EL (cell line): ENCODE data around the gene PCOLCE2.

Experiments used
- DNase-seq: peaks from one replicate; pipeline ENCODE4 v3.0.0-alpha.2; 2016

The PCOLCE2 gene

DNA sequence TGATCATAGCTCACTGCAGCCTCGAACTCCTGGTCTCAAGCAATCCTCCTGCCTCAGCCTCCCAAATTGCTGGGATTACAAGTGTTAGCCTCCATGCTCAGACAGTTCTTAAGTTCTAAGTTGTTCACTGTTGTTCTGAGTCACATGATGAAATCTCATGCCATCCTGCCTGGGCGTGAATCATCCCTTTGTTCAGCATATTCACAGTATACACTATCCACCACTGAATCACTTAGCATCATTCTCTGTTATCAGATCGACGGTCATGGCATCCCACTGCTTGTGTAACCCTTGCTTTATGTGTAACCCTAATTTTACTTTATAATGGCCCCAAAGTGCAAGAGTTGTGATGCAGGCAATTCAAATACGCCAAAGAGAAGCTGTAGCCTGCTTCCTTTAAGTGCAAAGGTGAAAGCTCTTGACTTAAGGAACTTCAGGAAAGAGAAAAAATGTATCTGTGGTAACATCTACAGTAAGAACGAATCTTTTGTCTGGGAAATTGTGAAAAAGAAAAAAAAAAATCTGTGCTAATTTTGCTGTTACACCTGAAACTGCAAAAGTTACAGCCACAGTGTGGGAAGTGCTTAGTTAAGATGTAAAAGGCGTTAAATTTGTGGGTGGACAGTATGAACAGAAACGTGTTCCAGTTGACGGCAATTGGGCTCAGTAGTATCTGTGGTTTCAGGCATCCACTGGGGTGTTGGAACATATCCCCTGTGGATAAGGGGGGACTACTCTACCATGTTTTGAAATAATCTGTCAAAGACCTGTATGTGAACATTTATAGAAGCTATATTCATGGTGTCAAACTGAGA is 80.6 kb downstream of the PCOLCE2 start:
- peak; percentile 88 for DNase-seq

- DNase-seq = no peak
Observed at GRCh38 chr3:142802891-142803290, 86.0 kb downstream of the PCOLCE2 start.

DNA sequence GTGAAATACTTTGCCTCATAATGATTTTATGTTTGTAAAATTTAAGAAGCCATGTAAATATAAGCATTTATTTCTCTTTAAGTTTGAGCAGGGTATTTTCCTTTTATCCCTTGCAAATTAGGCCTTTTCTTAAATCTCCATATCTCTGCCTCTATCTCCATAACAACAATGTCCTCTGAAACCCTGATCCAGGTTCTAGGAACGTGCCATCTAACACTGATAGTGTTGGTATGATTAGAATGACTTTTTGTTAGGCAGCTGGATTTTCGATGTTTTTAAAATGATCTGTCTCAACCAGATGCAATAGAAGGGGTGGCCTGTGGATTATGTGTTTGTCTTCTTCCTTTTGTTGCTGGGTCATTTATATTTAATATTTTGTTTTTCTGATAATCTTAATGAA is 87.1 kb downstream of the PCOLCE2 start:
- DNase-seq = no peak

- DNase-seq = no peak
Observed at GRCh38 chr3:142796823-142797222, 92.1 kb downstream of the PCOLCE2 start.

DNA sequence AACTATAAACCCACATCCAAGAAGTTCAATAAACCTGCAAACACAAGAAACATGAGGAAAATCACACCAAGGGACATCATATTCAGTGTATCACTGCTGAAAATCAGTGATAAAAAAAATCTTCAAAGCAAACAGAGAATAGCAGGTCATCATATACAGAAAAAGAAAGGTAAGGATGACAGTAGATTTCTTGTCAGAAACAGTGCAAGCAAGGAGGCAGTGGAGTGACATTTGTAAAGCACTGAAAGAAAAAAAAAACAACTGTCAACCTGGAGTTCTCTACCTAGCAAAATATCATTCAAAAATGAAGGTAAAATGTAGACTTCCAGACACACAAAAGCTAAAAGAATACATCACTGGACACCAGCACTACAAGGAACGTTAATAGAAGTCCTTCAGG is 93.6 kb downstream of the PCOLCE2 start:
- no peak for DNase-seq

DNA sequence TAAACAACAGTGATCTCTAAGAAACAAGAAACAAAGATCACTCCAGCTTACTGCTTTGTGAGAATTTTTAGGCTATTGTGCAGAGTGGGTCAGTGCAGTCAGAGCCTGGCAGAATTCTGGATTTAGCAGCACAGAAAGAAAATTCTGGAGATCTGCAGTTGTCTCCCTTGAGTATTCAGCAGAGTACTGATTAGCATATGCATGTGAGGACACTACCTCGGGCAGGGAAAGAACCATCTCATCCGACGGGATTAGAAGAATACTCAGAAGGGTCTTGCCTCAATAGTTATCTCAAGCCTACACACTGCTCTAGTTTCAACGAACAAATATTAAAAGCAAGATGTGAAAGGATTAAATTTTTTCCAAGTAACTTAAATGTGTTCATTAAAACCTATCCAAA is 94.4 kb downstream of the PCOLCE2 start:
- no peak for DNase-seq

DNA sequence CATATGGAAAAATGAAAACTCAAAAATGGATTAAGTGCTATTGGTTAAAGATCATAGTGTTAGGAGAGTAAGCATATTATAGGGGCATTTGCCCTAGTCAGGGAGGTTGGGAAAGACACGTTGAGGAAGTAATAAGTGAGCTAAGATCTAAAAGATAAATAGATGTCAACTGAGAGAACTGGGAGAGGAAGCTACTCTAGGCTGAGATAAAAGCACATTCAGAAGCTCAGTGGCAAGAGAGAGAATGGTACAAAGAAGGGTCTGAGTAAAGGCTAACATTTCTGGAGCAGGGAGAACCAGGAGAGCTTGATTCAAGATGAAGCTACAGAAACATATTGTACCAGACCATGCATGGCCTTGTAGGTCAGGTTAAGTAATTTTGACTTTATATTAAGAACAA is 101.2 kb downstream of the PCOLCE2 start:
- DNase-seq = no peak

DNA sequence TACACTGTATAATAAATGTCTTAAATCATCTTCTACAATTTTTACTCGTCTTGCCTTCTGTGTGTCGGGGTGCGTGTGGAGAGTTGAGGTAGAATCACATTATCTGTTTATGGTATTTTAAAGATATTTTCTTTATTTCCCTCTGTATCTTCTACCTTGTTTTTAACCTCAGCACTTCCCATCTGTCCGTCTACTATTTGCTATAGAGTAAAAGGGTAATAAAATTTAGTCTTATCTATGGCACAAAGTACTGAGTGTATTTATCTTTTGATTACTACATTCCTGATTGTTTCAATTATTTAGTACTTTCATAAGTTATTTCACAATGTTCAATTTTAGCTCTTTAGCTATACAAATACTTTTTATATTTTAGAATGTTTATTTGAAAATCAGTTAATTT is 102.9 kb downstream of the PCOLCE2 start:
- DNase-seq = no peak

DNA sequence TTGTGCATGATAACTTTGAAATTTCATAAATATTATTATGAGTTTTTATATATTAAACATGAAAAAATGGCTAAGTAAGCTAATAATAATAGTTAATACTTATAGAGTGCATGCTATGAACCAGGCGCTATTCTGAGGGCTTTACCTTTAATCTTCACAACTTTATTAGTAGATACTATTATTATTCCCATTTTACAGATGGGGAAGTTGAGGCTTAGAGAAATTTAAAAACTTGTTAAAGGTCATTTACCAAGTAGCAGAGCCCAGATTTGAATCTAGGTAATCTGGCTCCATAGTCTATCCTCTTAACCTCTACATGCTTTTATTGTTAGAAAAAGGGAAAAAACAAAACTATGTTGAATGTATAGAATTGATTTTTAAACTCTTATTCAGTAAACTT is 104.7 kb downstream of the PCOLCE2 start:
- no peak for DNase-seq

GRCh38 chr3:142782616-142783015 is 106.3 kb downstream of the PCOLCE2 start:
- DNase-seq = no peak

DNA sequence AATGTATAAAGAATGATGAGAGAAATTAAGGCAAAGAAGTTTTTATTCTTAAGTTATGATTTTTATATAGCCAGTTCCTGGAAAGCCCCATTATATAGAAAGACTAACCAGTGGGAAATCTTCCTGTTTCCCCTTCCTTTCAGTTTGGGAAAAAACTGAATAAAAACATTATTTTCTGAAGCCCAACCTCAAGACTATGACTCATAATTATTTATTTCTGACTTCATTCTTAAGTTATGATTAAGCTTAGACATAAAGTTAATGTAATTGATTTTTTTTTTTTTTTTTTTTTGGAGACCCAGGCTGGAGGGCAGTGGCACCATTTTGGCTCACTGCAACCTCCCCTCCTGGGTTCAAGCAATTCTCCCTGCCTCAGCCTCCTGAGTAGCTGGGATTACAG is 109.3 kb downstream of the PCOLCE2 start:
- peak; percentile 13 for DNase-seq

GRCh38 chr3:142778541-142778940 is 110.3 kb downstream of the PCOLCE2 start:
- DNase-seq = no peak

DNA sequence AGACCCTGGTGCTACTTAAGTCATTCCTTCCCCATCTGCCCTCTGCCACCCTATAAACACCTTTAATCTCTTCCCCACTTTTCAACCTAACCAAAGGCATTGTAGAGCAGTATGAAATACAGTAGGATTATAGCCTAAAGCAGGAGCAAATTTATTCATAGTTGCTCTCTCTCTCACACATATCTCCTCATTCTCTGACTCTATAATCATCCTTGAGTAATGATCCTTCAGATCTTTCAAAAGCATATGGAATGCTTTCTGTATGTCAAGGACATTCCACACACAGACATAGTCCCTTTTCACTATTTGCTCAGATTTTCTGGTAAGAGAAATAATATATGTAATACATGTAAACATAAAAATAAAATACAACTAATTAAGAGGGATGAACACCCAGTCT is 111.0 kb downstream of the PCOLCE2 start:
- DNase-seq = peak; percentile 4

DNA sequence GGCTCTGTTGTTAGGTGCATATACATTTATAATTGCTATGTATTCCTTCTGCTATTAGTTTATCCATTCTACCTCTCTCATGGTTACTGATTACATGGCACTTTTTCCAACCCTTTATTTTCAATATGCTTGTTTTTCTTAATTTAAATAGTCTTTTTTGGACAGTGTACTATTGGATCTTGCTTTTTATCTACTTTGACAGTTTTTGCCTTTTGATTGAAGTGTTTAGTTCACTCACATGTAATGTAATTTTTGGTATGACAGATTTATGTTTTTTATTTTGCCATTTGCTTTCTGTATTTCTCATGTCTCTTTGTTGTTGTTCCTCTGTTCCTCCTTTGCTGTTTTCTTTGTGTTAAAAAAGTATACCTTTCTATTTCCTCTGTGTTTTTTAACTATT is 120.5 kb downstream of the PCOLCE2 start:
- no peak for DNase-seq
